Endothelial cell of umbilical vein (primary cell): ENCODE data around the gene VSIG10. TPM values are rescaled to one million over a fixed set of nuclear protein-coding genes. Genes with fewer than 3 reads are reported as not detected.

Experiments
- BruUV-seq: library from RNA; stranded (reverse); fragments of 400-500 nt; replicated peaks from 2 replicates; lab custom pipeline; 2021; lab: Mats Ljungman, UMichigan
- CTCF ChIA-PET: fragments of 300-600, 350-600 bp; sonication (Branson Sonifier 250); formaldehyde crosslinking; loops from one replicate; lab custom pipeline; 2021; ENCODE audit warnings: antibody characterized with exemption, inconsistent platforms; lab: Charles Lee
- POLR2A ChIA-PET: fragments of 300-600, 350-600 bp; sonication (Branson Sonifier 250); formaldehyde crosslinking; loops from one replicate; lab custom pipeline; 2021; ENCODE audit warnings: antibody characterized with exemption, inconsistent platforms; lab: Charles Lee
- DNase-seq: peaks from one replicate; pipeline ENCODE4 v3.0.0-alpha.2; 2011; ENCODE audit warnings: low read depth, low spot score
- FAIRE-seq: peaks from 2 replicates; lab custom pipeline; 2011; peaks lifted over from hg19 to GRCh38; lab: Jason Lieb, UNC
- H2AFZ ChIP-seq: 2 replicates; pipeline ENCODE4 v1.6.0; 2012; ENCODE audit warnings: low read depth, low read length, control low read depth, inconsistent platforms
- H3K27ac ChIP-seq: 2 replicates; pipeline ENCODE4 v1.5.1; 2011; ENCODE audit warnings: low read depth, mild to moderate bottlenecking, control low read depth, low read length, moderate library complexity; ENCODE audit not compliant: insufficient read depth
- H3K27me3 ChIP-seq, 2 experiments: 2 replicates each; pipeline versions ENCODE4 v1.6.0 to v1.6.1; 2011; ENCODE audit warnings: low read length in 2 of 2, mixed read lengths in 1 of 2; ENCODE audit not compliant: control insufficient read depth in 2 of 2, insufficient read depth in 2 of 2
- H3K36me3 ChIP-seq, 2 experiments: 2 replicates in 1 of 2; 3 replicates in 1 of 2; pipeline ENCODE4 v1.5.1; 2011; ENCODE audit warnings: low read length in 2 of 2, mild to moderate bottlenecking in 1 of 2, moderate library complexity in 1 of 2; ENCODE audit not compliant: control insufficient read depth in 2 of 2, insufficient read depth in 2 of 2; ENCODE audit errors: extremely low read depth in 1 of 2
- H3K4me1 ChIP-seq: 3 replicates; pipeline ENCODE4 v1.5.1; 2011; ENCODE audit warnings: mild to moderate bottlenecking, low read length; ENCODE audit not compliant: control insufficient read depth, insufficient read depth; ENCODE audit errors: extremely low read depth
- H3K4me2 ChIP-seq: 2 replicates; pipeline ENCODE4 v1.6.1; 2011; ENCODE audit warnings: low read length, control low read depth, mixed read lengths; ENCODE audit not compliant: insufficient read depth
- H3K4me3 ChIP-seq, 3 experiments: fragments of 200-600 bp in 1 of 3; sonication (generic), shearing (Covaris generic) in 1 of 3; replicated peaks in 1 of 3; 2 replicates each; pipeline ENCODE4 v1.5.1; 2011 to 2016; ENCODE audit warnings: control low read depth in 3 of 3, low read length in 3 of 3, mild to moderate bottlenecking in 2 of 3, inconsistent platforms in 1 of 3, low read depth in 1 of 3, moderate library complexity in 1 of 3; ENCODE audit not compliant: insufficient read depth in 1 of 3
- H3K79me2 ChIP-seq: 2 replicates; pipeline ENCODE4 v1.6.0; 2012; ENCODE audit warnings: low read length, inconsistent platforms; ENCODE audit not compliant: control insufficient read depth, insufficient read depth
- H3K9ac ChIP-seq: replicated peaks from 2 replicates; pipeline ENCODE3; 2011; ENCODE audit warnings: low read length, control low read depth; ENCODE audit not compliant: insufficient read depth; ENCODE audit errors: extremely low read depth
- H3K9me1 ChIP-seq: replicated peaks from 3 replicates; pipeline ENCODE4 v1.6.0; 2011; ENCODE audit warnings: mild to moderate bottlenecking, low read length; ENCODE audit not compliant: control insufficient read depth, insufficient read depth; ENCODE audit errors: extremely low read depth
- H3K9me3 ChIP-seq: replicated peaks from 2 replicates; pipeline ENCODE4 v1.5.1; 2012; ENCODE audit warnings: low read length, inconsistent platforms; ENCODE audit not compliant: control insufficient read depth, insufficient read depth
- H4K20me1 ChIP-seq: replicated peaks from 2 replicates; pipeline ENCODE3; 2011; ENCODE audit warnings: mild to moderate bottlenecking, low read length; ENCODE audit not compliant: control insufficient read depth, insufficient read depth; ENCODE audit errors: extremely low read depth
- CTCF ChIP-seq, 2 donors: IDR thresholded peaks; 1 replicate in 1 of 2; 2 replicates in 1 of 2; pipeline ENCODE4 v1.5.1; 2011; ENCODE audit warnings: low read length in 2 of 2, mild to moderate bottlenecking in 2 of 2, moderate library complexity in 2 of 2, control low read depth in 1 of 2, inconsistent platforms in 1 of 2, low read depth in 1 of 2; ENCODE audit not compliant: insufficient read depth in 1 of 2; ENCODE audit errors: extremely low read depth in 1 of 2
- EZH2 ChIP-seq: IDR thresholded peaks from 2 replicates; pipeline ENCODE4 v1.6.1; 2012; ENCODE audit warnings: borderline replicate concordance, low read depth, mild to moderate bottlenecking, moderate library complexity, low read length, inconsistent platforms; ENCODE audit not compliant: severe bottlenecking
- FOS ChIP-seq: IDR thresholded peaks from 2 replicates; pipeline ENCODE4 v1.6.1; 2011; ENCODE audit warnings: mild to moderate bottlenecking, low read length, moderate library complexity, borderline replicate concordance; ENCODE audit not compliant: insufficient read depth
- GATA2 ChIP-seq: IDR thresholded peaks from 2 replicates; pipeline ENCODE4 v1.7.0; 2011; ENCODE audit warnings: low read depth, mild to moderate bottlenecking, moderate library complexity, mixed read lengths, low read length; ENCODE audit not compliant: insufficient read length, insufficient read depth
- JUN ChIP-seq: IDR thresholded peaks from 2 replicates; pipeline ENCODE4 v1.6.1; 2011; ENCODE audit warnings: borderline replicate concordance, low read depth; ENCODE audit not compliant: insufficient read length, insufficient read depth
- MAX ChIP-seq: IDR thresholded peaks from 2 replicates; pipeline ENCODE4 v1.6.1; 2011; ENCODE audit not compliant: insufficient read depth, insufficient read length
- MYC ChIP-seq: IDR thresholded peaks from one replicate; pipeline ENCODE4 v1.6.1; 2011; ENCODE audit warnings: mild to moderate bottlenecking, low read depth, low read length
- POLR2A ChIP-seq: IDR thresholded peaks from 2 replicates; pipeline ENCODE4 v1.6.1; 2012; ENCODE audit warnings: low read depth, mild to moderate bottlenecking, control low read depth, low read length
- POLR2AphosphoS5 ChIP-seq: IDR thresholded peaks from 2 replicates; pipeline ENCODE4 v1.6.1; 2012; ENCODE audit warnings: low read depth, mild to moderate bottlenecking, control low read depth, low read length, moderate library complexity; ENCODE audit not compliant: insufficient read depth
- dilution Hi-C: fragments of 300-500 bp; cut with MboI; formaldehyde crosslinking; loops from one replicate; pipeline ENCODE4 v1.15.0; 2019; ENCODE audit warnings: low sequenced_read_pairs; ENCODE audit not compliant: extremely low pct_ligation_motif_present
- intact Hi-C: fragments of 100-400 bp; cut with micrococcal nuclease; formaldehyde crosslinking; loops from one replicate; pipeline ENCODE4 v1.10.0; 2022
- polyA plus RNA-seq, 4 experiments: library from polyadenylated mRNA; depleted of rRNA in 3 of 4; stranded (reverse) in 3 of 4; unstranded in 1 of 4; fragments of >200 nt; gene quantifications; 2 replicates each; pipeline versions ENCODE4 v1.2.1 to v1.2.3, GENCODE V29; 2011 to 2012; ENCODE audit warnings: missing spikeins in 1 of 4
- total RNA-seq: library from RNA; stranded (reverse); gene quantifications from 2 replicates; pipeline ENCODE4 v1.2.3, GENCODE V29; 2021

VSIG10 gene
- total and polyA plus RNA-seq, 2 donors (not counting 3 experiments of a cell fraction or from before 2014, with no cell fraction given): 16.3 to 38.4 TPM

- Histone ChIP-seq H3K9me1 (no peaks in the 10 kb centered on the region), H3K36me3 (peaks cover 0 to 7% of the 10 kb centered on the region in 2 experiments), H2AFZ (no peak overlapping the region), H3K27ac (no peak overlapping the region), H4K20me1 (no peaks in the 10 kb centered on the region), H3K27me3 (no peaks in the 10 kb centered on the region), H3K4me3 (no peak overlapping the region), H3K9ac (no peak overlapping the region), H3K4me1 (no peaks in the 10 kb centered on the region), H3K79me2 (no peaks in the 10 kb centered on the region), H3K9me3 (no peaks in the 10 kb centered on the region), H3K4me2 (no peak overlapping the region)
- TF ChIP-seq EZH2 (no peak), MAX (no peak), CTCF (IDR thresholded peaks at IDR 0.05; ENCODE audit: extremely low read depth in 1 of 2, insufficient read depth in 1 of 2, low read depth in 1 of 2, low read length in 2 of 2) (no peak), POLR2AphosphoS5 (no peak), GATA2 (no peak), POLR2A (no peak), FOS (no peak), JUN (no peak), MYC (no peak)
- BruUV-seq: no TSS peak
- CTCF ChIA-PET: interaction anchor here (0.6 to 1.0 kb wide), 2 partner anchors 8 to 70 kb away, joined by 3 read pairs; no protein-coding TSS in a partner anchor
- intact Hi-C loops (no loop called here), dilution Hi-C loops (no loop called here)
- POLR2A ChIA-PET: no interaction called here
- DNase-seq (no peak), FAIRE-seq (no peak)
Measured at GRCh38 chr12:118068445-118068844, 35.4 kb downstream of the VSIG10 start.
